Type B pancreatic cell (in vitro differentiated cells): ENCODE data around the gene SPPL2C. TPM values are rescaled to one million over a fixed set of nuclear protein-coding genes. Genes with fewer than 3 reads are reported as not detected.

ENCODE experiments used
- DNase-seq: peaks from one replicate; pipeline ENCODE4 v3.0.0; 2021; ENCODE audit warnings: mixed read lengths; ENCODE audit not compliant: unreplicated experiment; ENCODE audit errors: extremely low spot score
- H3K27ac Mint-ChIP-seq: 2 replicates; pipeline ENCODE4 v1.8.0; 2021; ENCODE audit warnings: mild to moderate bottlenecking, mixed read lengths
- H3K27me3 Mint-ChIP-seq: 2 replicates; pipeline ENCODE4 v1.8.0; 2021; ENCODE audit warnings: mixed read lengths
- H3K36me3 Mint-ChIP-seq: 2 replicates; pipeline ENCODE4 v1.8.0; 2021; ENCODE audit warnings: mixed read lengths
- H3K4me1 Mint-ChIP-seq: one replicate; pipeline ENCODE4 v1.8.0; 2021; ENCODE audit warnings: mixed read lengths; ENCODE audit not compliant: unreplicated experiment
- H3K4me3 Mint-ChIP-seq: 2 replicates; pipeline ENCODE4 v1.8.0; 2021; ENCODE audit warnings: mild to moderate bottlenecking, mixed read lengths
- H3K9me3 Mint-ChIP-seq: 2 replicates; pipeline ENCODE4 v1.8.0; 2021; ENCODE audit warnings: mixed read lengths
- CTCF ChIP-seq: fragments of 200-600 bp; sonication (generic); conservative IDR thresholded peaks from 2 replicates; pipeline ENCODE4 v1.5.0; 2021; ENCODE audit warnings: antibody characterized with exemption, mild to moderate bottlenecking
- total RNA-seq: library from RNA; stranded (reverse); gene quantifications from 2 replicates; pipeline ENCODE4 v1.2.1, GENCODE V29; 2021; ENCODE audit warnings: low replicate concordance

The SPPL2C gene
- total RNA-seq, 1 donor from 2014 or later, result not detected

GRCh38 chr17:45893725-45894021 is 49.0 kb downstream of the SPPL2C start:
- Mint-ChIP-seq H3K36me3 (no peaks in the 10 kb centered on the region), H3K4me3 (peak overlapping the region; percentile 86), H3K27me3 (peaks cover 78% of the 10 kb centered on the region), H3K4me1 (no peaks in the 10 kb centered on the region), H3K27ac (peak overlapping the region; percentile 57), H3K9me3 (no peaks in the 10 kb centered on the region)
- TF ChIP-seq CTCF, result no peak
- no peak for DNase-seq

GRCh38 chr17:45894022-45894784 is 49.5 kb downstream of the SPPL2C start, which contains the start of gene MAPT:
TSS of gene MAPT (plus strand) at chr17:45894554. CDS start at chr17:45962338, 67,784 bp downstream.
- H3K4me1 Mint-ChIP-seq, result no peaks in the 10 kb centered on the region
- H3K9me3 Mint-ChIP-seq, result no peaks in the 10 kb centered on the region
- H3K4me3 Mint-ChIP-seq, result peak within 1 kb of the TSS; percentile 86
- peaks cover 79% of the 10 kb centered on the region for H3K27me3 Mint-ChIP-seq
- no peaks in the 10 kb centered on the region for H3K36me3 Mint-ChIP-seq
- peak within 1 kb of the TSS; percentile 57 for H3K27ac Mint-ChIP-seq
- TF ChIP-seq CTCF, result peak; percentile 98
- peak; percentile 96 for DNase-seq

- Mint-ChIP-seq H3K36me3 (no peaks in the 10 kb centered on the region), H3K27me3 (peaks cover 80% of the 10 kb centered on the region), H3K4me1 (no peaks in the 10 kb centered on the region), H3K9me3 (no peaks in the 10 kb centered on the region), H3K27ac (no peak overlapping the region), H3K4me3 (peak overlapping the region; percentile 86)
- no peak for DNase-seq
- TF ChIP-seq CTCF, result peak; percentile 23
Observed at GRCh38 chr17:45895304-45895968, 50.8 kb downstream of the SPPL2C start.

- no peak for DNase-seq
- H3K36me3 Mint-ChIP-seq, result no peaks in the 10 kb centered on the region
- H3K27ac Mint-ChIP-seq, result no peak overlapping the region
- no peaks in the 10 kb centered on the region for H3K9me3 Mint-ChIP-seq
- H3K4me1 Mint-ChIP-seq, result no peaks in the 10 kb centered on the region
- TF ChIP-seq CTCF, result no peak
- peaks cover 82% of the 10 kb centered on the region for H3K27me3 Mint-ChIP-seq
- H3K4me3 Mint-ChIP-seq, result peak overlapping the region; percentile 82
Observed at GRCh38 chr17:45895969-45896785, 51.5 kb downstream of the SPPL2C start.

Other genes with a start within 250 kb of the SPPL2C start
- gene CRHR1, start 60.6 kb upstream of the SPPL2C start, total RNA-seq, result 0.17 and 0.43 TPM in 2 replicates
- 3.5 and 4.5 TPM in 2 replicates for gene MAPT, start 49.7 kb downstream of the SPPL2C start, total RNA-seq
- not detected in 2 replicates for gene STH, start 154.4 kb downstream of the SPPL2C start, total RNA-seq